Retinal pigment epithelial cell (primary cell): Measurements from ENCODE around the gene KTI12.
"Not testable (repeated sequence)": the region's sequence is repeated elsewhere in the genome, so short reads cannot be mapped to it uniquely, and the experiment has no call there.

Source experiments
- DNase-seq: peaks from one replicate; pipeline ENCODE4 v3.0.0-alpha.2; 2010; ENCODE audit warnings: low read depth
- H3K4me3 ChIP-seq: 2 replicates; pipeline ENCODE4 v1.5.1; 2011; ENCODE audit warnings: mild to moderate bottlenecking, low read length, control low read depth, moderate library complexity
- TF ChIP-seq, protein P1 (sequence below): conservative IDR thresholded peaks from 2 replicates; pipeline ENCODE4 v1.5.1; 2011; ENCODE audit warnings: low read depth, low read length, control low read depth, inconsistent platforms

The KTI12 gene

DNA sequence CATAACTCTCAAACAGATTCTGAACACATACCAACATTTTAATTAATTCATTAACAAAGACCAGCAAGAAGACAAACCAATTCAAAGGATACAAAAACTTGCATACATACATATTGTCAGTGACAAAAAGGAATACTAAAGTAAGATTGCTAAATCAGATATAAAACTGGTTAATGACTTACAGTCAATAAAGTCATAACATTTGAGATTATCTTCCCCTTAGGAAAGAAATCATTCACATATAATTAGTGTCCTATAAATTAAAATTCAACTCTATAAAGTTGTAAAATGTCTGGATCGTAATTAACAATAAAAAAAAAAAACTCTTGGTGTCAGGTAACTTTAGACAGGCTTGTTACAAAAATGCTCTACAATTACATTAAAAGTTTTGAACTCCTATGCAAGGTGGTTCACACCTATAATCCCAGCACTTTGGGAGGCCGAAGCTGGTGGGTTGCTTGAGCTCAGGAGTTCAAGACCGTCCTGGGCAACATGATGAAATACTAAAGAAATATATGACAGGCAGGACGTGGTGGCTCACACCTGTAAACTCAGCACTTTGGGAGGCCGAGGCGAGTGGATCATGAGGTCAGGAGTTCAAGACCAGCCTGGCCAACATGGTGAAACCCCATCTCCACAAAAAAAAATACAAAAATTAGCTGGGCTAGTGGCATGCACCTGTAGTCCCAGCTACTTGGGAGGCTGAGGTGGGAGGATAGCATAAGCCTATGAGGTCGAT, 25.4 kb downstream of the KTI12 start:
- no peak overlapping the region for H3K4me3 ChIP-seq
- TF ChIP-seq, protein P1, sequence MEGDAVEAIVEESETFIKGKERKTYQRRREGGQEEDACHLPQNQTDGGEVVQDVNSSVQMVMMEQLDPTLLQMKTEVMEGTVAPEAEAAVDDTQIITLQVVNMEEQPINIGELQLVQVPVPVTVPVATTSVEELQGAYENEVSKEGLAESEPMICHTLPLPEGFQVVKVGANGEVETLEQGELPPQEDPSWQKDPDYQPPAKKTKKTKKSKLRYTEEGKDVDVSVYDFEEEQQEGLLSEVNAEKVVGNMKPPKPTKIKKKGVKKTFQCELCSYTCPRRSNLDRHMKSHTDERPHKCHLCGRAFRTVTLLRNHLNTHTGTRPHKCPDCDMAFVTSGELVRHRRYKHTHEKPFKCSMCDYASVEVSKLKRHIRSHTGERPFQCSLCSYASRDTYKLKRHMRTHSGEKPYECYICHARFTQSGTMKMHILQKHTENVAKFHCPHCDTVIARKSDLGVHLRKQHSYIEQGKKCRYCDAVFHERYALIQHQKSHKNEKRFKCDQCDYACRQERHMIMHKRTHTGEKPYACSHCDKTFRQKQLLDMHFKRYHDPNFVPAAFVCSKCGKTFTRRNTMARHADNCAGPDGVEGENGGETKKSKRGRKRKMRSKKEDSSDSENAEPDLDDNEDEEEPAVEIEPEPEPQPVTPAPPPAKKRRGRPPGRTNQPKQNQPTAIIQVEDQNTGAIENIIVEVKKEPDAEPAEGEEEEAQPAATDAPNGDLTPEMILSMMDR = no peak
- DNase-seq = no peak

DNA sequence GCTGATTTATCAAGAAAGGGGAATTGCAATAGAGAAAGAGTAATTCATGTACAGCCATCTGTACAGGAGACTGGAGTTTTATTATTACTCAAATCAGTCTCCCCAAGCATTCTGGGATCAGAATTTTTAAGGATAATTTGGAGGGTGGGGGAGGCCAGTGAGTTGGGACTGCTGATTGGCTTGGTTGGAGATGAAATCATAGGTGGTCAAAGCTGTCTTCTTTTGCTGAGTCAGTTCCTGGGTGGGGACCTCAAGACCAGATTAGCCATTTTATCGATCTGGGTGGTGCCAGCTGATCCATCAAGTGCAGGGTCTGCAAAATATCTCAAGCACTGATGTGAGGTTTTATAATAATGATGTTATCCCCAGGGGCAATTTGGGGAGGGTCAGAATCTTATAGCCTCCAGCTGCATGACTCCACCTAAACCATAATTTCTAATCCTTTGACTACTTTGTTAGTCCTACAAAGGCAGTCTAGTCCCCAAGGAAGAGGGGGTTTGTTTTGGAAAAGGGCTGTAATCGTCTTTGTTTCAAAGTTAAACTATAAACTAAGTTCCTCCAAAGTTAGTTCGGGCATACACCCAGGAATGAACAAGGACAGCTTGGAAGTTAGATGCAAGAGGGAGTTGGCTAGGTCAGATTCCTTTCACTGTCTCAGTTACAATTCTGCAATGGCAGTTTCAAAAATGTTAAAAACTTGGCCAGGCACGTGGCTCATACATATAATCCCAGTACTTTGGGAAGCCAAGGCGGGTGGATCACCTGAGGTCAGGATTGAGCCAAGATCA, 26.2 kb downstream of the KTI12 start:
- no peak overlapping the region for H3K4me3 ChIP-seq
- no peak for DNase-seq
- TF ChIP-seq, protein P1 = no peak

DNA sequence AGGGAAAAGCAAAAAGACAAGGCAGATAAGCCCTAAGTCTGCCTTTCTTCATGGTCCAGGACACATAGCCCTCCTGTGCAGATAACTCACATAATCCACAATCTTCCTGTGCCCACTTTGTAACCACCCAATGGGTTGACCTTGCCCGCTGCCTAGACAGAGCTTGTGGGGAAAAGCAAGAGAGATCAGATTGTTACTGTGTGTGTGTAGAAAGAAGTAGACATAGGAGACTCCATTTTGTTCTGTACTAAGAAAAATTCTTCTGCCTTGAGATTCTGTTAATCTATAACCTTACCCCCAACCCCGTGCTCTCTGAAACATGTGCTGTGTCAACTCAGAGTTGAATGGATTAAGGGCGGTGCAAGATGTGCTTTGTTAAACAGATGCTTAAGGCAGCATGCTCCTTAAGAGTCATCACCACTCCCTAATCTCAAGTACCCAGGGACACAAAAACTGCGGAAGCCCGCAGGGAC, 27.5 kb downstream of the KTI12 start:
- DNase-seq, H3K4me3 ChIP-seq: not testable (repeated sequence)

DNA sequence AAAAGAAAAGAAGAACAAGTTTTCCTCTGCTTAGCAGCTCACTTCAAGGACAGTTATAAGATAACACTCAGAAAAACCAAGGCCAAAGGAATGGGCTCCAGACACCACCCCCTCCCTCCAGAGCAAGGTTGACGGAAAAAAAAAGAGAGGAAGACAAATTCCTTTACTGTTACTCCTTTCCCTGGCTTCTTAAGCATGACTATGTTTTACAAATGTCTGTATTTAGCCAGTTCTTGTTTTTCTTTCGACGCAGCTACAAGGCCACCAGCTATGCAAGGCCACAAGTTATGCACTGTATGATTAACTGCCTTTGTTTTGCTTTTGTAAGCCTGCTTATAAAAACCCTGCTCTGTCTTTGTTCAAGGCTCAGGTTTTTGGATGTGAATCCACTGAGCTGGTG, 28.1 kb downstream of the KTI12 start:
- H3K4me3 ChIP-seq, DNase-seq: not testable (repeated sequence)

DNA sequence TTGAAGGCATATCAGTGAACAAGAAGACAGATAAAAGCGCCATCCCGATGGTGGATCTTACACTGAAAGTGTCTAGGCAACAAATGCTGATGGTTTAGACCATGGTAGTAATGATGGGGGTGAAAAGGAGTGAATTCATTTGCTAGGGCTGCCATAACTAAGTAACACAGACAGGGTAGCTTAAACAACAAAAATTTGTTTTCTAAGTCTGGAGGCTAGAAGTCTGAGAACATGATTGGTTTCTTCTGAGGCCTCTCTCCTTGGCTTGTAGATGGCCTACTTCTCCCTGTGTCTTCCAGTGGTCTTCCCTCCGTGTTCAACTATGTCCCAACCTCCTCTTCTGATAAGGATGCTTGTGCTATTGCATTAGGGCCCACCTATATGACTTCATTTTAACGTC, 29.7 kb downstream of the KTI12 start:
- no peak overlapping the region for H3K4me3 ChIP-seq
- TF ChIP-seq, protein P1 = no peak
- no peak for DNase-seq

DNA sequence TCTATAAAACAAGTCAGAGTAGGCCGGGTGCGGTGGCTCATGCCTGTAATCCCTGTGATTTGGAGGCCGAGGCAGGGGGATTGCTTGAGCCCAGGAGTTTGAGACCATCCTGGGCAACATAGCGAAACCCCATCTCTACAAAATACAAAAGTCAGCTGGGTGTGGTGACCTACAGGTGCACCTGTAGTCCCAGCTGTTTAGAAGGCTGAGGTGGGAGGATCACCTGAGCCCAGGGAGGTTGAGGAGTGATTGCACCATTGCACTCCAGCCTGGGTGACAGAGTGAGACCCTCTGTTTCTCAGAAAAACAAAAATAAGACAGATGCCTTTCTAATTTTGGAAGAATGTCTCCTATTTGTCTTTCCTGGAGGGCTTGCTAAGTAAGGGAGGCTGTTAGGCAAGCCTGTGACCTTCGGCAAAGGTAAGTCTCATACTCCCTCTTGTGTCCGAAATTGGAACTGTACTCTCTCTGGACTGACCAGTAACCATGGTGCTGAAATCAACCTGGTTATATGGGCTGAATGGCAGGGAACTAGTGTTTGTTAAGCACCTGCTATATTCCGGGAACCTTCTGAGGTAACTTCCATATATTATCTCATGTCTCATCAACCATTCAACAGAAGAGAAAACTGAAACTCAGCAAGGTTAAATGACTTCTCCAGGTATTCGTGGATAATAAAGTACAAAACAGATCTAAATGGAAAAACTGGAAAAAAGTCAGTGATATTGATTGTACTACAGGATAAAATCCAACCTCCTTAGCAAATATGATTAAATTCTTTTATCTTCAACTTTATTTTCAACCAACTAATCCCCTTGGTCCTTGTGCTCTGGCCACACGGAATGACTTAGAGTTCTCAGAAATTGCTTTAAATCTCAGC, 31.3 kb downstream of the KTI12 start:
- H3K4me3 ChIP-seq = no peak overlapping the region
- TF ChIP-seq, protein P1 = peak; percentile 91
- peak; percentile 64 for DNase-seq

DNA sequence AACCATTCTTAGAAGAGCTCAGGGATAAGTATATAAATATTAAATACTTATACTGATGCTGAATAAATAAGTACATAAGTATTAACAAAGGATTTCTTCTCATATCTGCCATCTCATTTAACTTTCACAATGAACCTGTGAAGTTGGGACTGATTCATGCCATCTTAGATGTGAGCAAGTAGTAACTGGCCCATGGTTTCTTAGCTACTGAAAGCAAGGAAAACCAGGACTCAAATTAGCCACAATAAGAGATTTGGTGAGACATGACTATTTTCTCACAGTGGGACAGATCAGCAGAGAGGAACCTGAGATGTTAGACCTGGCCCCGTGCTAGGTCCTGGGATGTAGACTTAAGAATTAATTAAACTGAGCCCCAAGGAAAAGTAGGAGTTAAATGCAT, 34.9 kb downstream of the KTI12 start:
- DNase-seq = no peak
- no peak overlapping the region for H3K4me3 ChIP-seq
- TF ChIP-seq, protein P1 = no peak
